ENCODE data around the gene TGDS. TPM values are rescaled to one million over a fixed set of nuclear protein-coding genes. Genes with fewer than 3 reads are reported as not detected.
A peak's percentile ranks its signal among the peaks of the same experiment; 100 is the strongest.

Gene TGDS
- total RNA-seq, 4 donors from 2014 or later: 3.0 to 20.2 (median 9.6) TPM

GRCh38 chr13:94552095-94552494 is 43.9 kb downstream of the TGDS start:
- Histone ChIP-seq H3K27me3 (no peaks in the 10 kb centered on the region), H3K4me1 (peaks cover 0 to 10% (median 7%) of the 10 kb centered on the region in 4 donors), H3K9me3 (no peaks in the 10 kb centered on the region), H3K36me3 (no peaks in the 10 kb centered on the region), H3K4me3 (no peak overlapping the region), H3K27ac (no peak overlapping the region)
- in situ Hi-C loops (cut with MboI; ENCODE audit: low pct_ligation_motif_present in 1 of 4, low pct_unique_long_range_greater_than_20kb in 1 of 4, low sequenced_read_pairs in 3 of 4): no loop called here
- intact Hi-C loops (cut with DNase I; ENCODE audit: low total_unique reads): no loop called here
- TF ChIP-seq EP300 (IDR thresholded peaks at IDR 0.05; ENCODE audit: low read depth) (no peak), CTCF (IDR thresholded peaks at IDR 0.05) (no peak), POLR2A (IDR thresholded peaks at IDR 0.05) (no peak), POLR2AphosphoS5 (IDR thresholded peaks at IDR 0.05) (no peak)
- WGBS, 2 donors (ENCODE audit: low coverage in 1 of 2): 50 to 90% methylated on average over 2 to 5 of the region's 5 CpGs
- no peak for DNase-seq

- no peaks in the 10 kb centered on the region for H3K27me3 ChIP-seq
- no peak for DNase-seq
- no peaks in the 10 kb centered on the region for H3K36me3 ChIP-seq
- in situ Hi-C loops (cut with MboI; ENCODE audit: low pct_ligation_motif_present in 1 of 4, low pct_unique_long_range_greater_than_20kb in 1 of 4, low sequenced_read_pairs in 3 of 4) (no loop called here), intact Hi-C loops (cut with DNase I; ENCODE audit: low total_unique reads) (no loop called here)
- no peaks in the 10 kb centered on the region for H3K9me3 ChIP-seq
- no peak for TF ChIP-seq POLR2AphosphoS5 (IDR thresholded peaks at IDR 0.05)
- TF ChIP-seq POLR2A (IDR thresholded peaks at IDR 0.05): no peak
- TF ChIP-seq EP300 (IDR thresholded peaks at IDR 0.05; ENCODE audit: low read depth): no peak
- TF ChIP-seq CTCF (IDR thresholded peaks at IDR 0.05): no peak
- peak overlapping the region; percentile 47 to 70 (median 54) for H3K4me3 ChIP-seq
- H3K27ac ChIP-seq: peak overlapping the region; percentile 87 to 95 (median 93)
- 27 to 61% methylated on average over 7 to 21 of the region's 21 CpGs for WGBS, 2 donors (ENCODE audit: low coverage in 1 of 2)
- H3K4me1 ChIP-seq: peaks cover 0 to 10% (median 7%) of the 10 kb centered on the region in 4 donors
These were observed 45.8 kb downstream of the TGDS start for GRCh38 chr13:94550062-94550738.

- in situ Hi-C loops (cut with MboI; ENCODE audit: low pct_ligation_motif_present in 1 of 4, low pct_unique_long_range_greater_than_20kb in 1 of 4, low sequenced_read_pairs in 3 of 4): no loop called here
- Histone ChIP-seq H3K27ac (peak overlapping the region; percentile 87 to 95 (median 93)), H3K27me3 (no peaks in the 10 kb centered on the region), H3K4me3 (peak overlapping the region; percentile 47 to 70 (median 54)), H3K9me3 (no peaks in the 10 kb centered on the region), H3K4me1 (peaks cover 0 to 10% (median 7%) of the 10 kb centered on the region in 4 donors), H3K36me3 (no peaks in the 10 kb centered on the region)
- TF ChIP-seq EP300 (IDR thresholded peaks at IDR 0.05; ENCODE audit: low read depth) (no peak), POLR2A (IDR thresholded peaks at IDR 0.05) (peak; percentile 38), POLR2AphosphoS5 (IDR thresholded peaks at IDR 0.05) (peak in 2 of 3 donors; percentile 47 to 48), CTCF (IDR thresholded peaks at IDR 0.05) (peak in 2 of 5 experiments; percentile 15 to 50)
- peak; percentile 93 for DNase-seq
- intact Hi-C loops (cut with DNase I; ENCODE audit: low total_unique reads): no loop called here
- 1% methylated on average over 15 to 53 of the region's 66 CpGs for WGBS, 2 donors (ENCODE audit: low coverage in 1 of 2)
These were observed 46.5 kb downstream of the TGDS start for GRCh38 chr13:94549232-94550061.

- Histone ChIP-seq H3K27me3 (no peaks in the 10 kb centered on the region), H3K9me3 (no peaks in the 10 kb centered on the region), H3K4me1 (peaks cover 0 to 10% (median 7%) of the 10 kb centered on the region in 4 donors), H3K4me3 (peak overlapping the region; percentile 47 to 70 (median 52)), H3K36me3 (no peaks in the 10 kb centered on the region), H3K27ac (peak overlapping the region; percentile 87 to 95 (median 93))
- TF ChIP-seq CTCF (IDR thresholded peaks at IDR 0.05): no peak
- no peak for TF ChIP-seq EP300 (IDR thresholded peaks at IDR 0.05; ENCODE audit: low read depth)
- TF ChIP-seq POLR2A (IDR thresholded peaks at IDR 0.05): no peak
- no peak for TF ChIP-seq POLR2AphosphoS5 (IDR thresholded peaks at IDR 0.05)
- in situ Hi-C loops (cut with MboI; ENCODE audit: low pct_ligation_motif_present in 1 of 4, low pct_unique_long_range_greater_than_20kb in 1 of 4, low sequenced_read_pairs in 3 of 4) (no loop called here), intact Hi-C loops (cut with DNase I; ENCODE audit: low total_unique reads) (no loop called here)
- peak; percentile 59 for DNase-seq
- WGBS, 2 donors (ENCODE audit: low coverage in 1 of 2): 0% methylated on average over 3 to 19 of the region's 19 CpGs
These were observed 47.1 kb downstream of the TGDS start for GRCh38 chr13:94548821-94549231.

All from transverse colon (tissue), 4 donors.